H1 (cell line): ENCODE results near the gene CHMP5.

ENCODE experiments used
- BACH1 ChIP-seq: IDR thresholded peaks from 2 replicates; pipeline ENCODE4 v1.6.1; 2012; ENCODE audit warnings: low read length, improper control_type of control experiment
- CBX5 ChIP-seq: fragments of 300-800, 300-1000 bp; sonication (generic); IDR thresholded peaks from 2 replicates; pipeline ENCODE4 v1.7.1; 2016; ENCODE audit warnings: antibody characterized with exemption, low read length, low read depth
- CEBPB ChIP-seq: IDR thresholded peaks from 2 replicates; pipeline ENCODE4 v1.6.1; 2012; ENCODE audit warnings: low read depth, low read length
- CTCF ChIP-seq, 3 experiments: IDR thresholded peaks; 1 replicate in 2 of 3; 2 replicates in 1 of 3; pipeline versions ENCODE4 v1.5.1 to v1.6.1; 2011; ENCODE audit warnings: low read length in 3 of 3, mild to moderate bottlenecking in 3 of 3, inconsistent platforms in 2 of 3, low read depth in 1 of 3, moderate library complexity in 1 of 3; ENCODE audit not compliant: insufficient read depth in 1 of 3; ENCODE audit errors: control extremely low read depth in 1 of 3
- EP300 ChIP-seq, 2 experiments: IDR thresholded peaks; 1 replicate in 1 of 2; 2 replicates in 1 of 2; pipeline ENCODE4 v1.6.1; 2011 to 2012; ENCODE audit warnings: low read depth in 2 of 2, low read length in 2 of 2, mild to moderate bottlenecking in 2 of 2, borderline replicate concordance in 1 of 2, inconsistent platforms in 1 of 2, moderate library complexity in 1 of 2
- HDAC2 ChIP-seq, 2 experiments: fragments of 300-600 bp in 1 of 2; sonication (generic) in 1 of 2; IDR thresholded peaks; 2 replicates each; pipeline ENCODE4 v1.6.1; 2011 to 2012; ENCODE audit warnings: low read depth in 2 of 2, low read length in 2 of 2, mild to moderate bottlenecking in 2 of 2, moderate library complexity in 2 of 2, borderline replicate concordance in 1 of 2, inconsistent platforms in 1 of 2
- MAFK ChIP-seq: IDR thresholded peaks from 2 replicates; pipeline ENCODE4 v1.6.1; 2012; ENCODE audit warnings: low read depth, mild to moderate bottlenecking, improper control_type of control experiment, low read length
- TEAD4 ChIP-seq: IDR thresholded peaks from 2 replicates; pipeline ENCODE4 v1.6.1; 2012; ENCODE audit warnings: low read depth, low read length, inconsistent platforms, mixed read lengths
- YY1 ChIP-seq: IDR thresholded peaks from 2 replicates; pipeline ENCODE4 v1.6.1; 2011; ENCODE audit warnings: low read depth, mild to moderate bottlenecking, low read length
- ZNF274 ChIP-seq: IDR thresholded peaks from 2 replicates; pipeline ENCODE4 v1.7.0; 2012; ENCODE audit warnings: low read length, borderline replicate concordance; ENCODE audit errors: extremely low read depth
- TF ChIP-seq, protein P1 (sequence below): IDR thresholded peaks from 2 replicates; pipeline ENCODE4 v1.6.1; 2012; ENCODE audit warnings: low read length, inconsistent platforms
- TF ChIP-seq, protein P2 (sequence below): IDR thresholded peaks from 2 replicates; pipeline ENCODE4 v1.6.1; 2011; ENCODE audit warnings: low read depth, mild to moderate bottlenecking, low read length; ENCODE audit not compliant: insufficient read depth

DNA sequence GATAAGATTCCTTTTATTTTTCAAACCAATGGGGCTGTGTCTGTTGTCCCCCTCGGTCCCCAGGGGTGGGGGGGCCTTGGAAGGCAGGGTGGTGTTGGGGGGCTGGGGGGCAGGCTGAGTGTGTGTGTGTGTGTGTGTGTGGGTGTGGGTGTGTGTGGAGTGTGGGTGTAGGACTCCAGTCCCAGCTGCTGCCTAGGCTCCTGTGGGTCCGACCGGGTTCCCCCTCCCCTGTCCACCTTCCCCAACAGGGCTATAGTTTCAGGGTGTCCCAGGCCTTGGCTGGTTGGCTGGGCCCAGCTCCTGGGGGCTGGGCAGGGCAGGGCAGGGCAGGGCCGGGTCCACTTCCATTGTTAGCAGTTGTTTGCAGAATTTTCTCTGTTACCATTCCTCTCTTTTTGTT is 23.4 kb downstream of the CHMP5 start:
- no peak for TF ChIP-seq HDAC2 (IDR thresholded peaks at IDR 0.05; ENCODE audit: borderline replicate concordance in 1 of 2, low read depth in 2 of 2, low read length in 2 of 2)
- no peak for TF ChIP-seq CBX5
- TF ChIP-seq ZNF274, result no peak
- TF ChIP-seq, protein P1, sequence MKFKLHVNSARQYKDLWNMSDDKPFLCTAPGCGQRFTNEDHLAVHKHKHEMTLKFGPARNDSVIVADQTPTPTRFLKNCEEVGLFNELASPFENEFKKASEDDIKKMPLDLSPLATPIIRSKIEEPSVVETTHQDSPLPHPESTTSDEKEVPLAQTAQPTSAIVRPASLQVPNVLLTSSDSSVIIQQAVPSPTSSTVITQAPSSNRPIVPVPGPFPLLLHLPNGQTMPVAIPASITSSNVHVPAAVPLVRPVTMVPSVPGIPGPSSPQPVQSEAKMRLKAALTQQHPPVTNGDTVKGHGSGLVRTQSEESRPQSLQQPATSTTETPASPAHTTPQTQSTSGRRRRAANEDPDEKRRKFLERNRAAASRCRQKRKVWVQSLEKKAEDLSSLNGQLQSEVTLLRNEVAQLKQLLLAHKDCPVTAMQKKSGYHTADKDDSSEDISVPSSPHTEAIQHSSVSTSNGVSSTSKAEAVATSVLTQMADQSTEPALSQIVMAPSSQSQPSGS, result no peak
- no peak for TF ChIP-seq CTCF (IDR thresholded peaks at IDR 0.05; ENCODE audit: control extremely low read depth in 1 of 3, insufficient read depth in 1 of 3, low read depth in 1 of 3, low read length in 3 of 3)
- TF ChIP-seq MAFK, result no peak
- no peak for TF ChIP-seq TEAD4
- no peak for TF ChIP-seq CEBPB
- TF ChIP-seq BACH1, result no peak
- TF ChIP-seq, protein P2, sequence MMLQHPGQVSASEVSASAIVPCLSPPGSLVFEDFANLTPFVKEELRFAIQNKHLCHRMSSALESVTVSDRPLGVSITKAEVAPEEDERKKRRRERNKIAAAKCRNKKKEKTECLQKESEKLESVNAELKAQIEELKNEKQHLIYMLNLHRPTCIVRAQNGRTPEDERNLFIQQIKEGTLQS, result no peak
- TF ChIP-seq EP300 (IDR thresholded peaks at IDR 0.05; ENCODE audit: borderline replicate concordance in 1 of 2, low read depth in 2 of 2, low read length in 2 of 2), result no peak
- TF ChIP-seq YY1, result no peak
